BE2C (cell line): ENCODE results near the gene KSR2.

Experiments
- DNase-seq: peaks from one replicate; pipeline ENCODE4 v3.0.0-alpha.2; 2020
- H3K27me3 ChIP-seq: fragments of 250-450 bp; sonication (Bioruptor Pico); 2 replicates; pipeline ENCODE4 v1.5.1; 2020; ENCODE audit warnings: mild to moderate bottlenecking
- H3K36me3 ChIP-seq: fragments of 250-450 bp; sonication (Bioruptor Pico); 2 replicates; pipeline ENCODE4 v1.5.1; 2020; ENCODE audit warnings: mild to moderate bottlenecking
- H3K4me1 ChIP-seq: fragments of 250-450 bp; sonication (Bioruptor Pico); 2 replicates; pipeline ENCODE4 v1.5.1; 2020
- H3K4me3 ChIP-seq: 2 replicates; pipeline ENCODE4 v1.5.1; 2011; ENCODE audit warnings: low read depth, low read length
- H3K9me3 ChIP-seq: fragments of 250-450 bp; sonication (Bioruptor Pico); 2 replicates; pipeline ENCODE4 v1.5.1; 2020
- TF ChIP-seq, protein P1 (sequence below): IDR thresholded peaks from 2 replicates; pipeline ENCODE4 v1.5.1; 2012; ENCODE audit warnings: mild to moderate bottlenecking, low read depth, low read length

The KSR2 gene

DNA sequence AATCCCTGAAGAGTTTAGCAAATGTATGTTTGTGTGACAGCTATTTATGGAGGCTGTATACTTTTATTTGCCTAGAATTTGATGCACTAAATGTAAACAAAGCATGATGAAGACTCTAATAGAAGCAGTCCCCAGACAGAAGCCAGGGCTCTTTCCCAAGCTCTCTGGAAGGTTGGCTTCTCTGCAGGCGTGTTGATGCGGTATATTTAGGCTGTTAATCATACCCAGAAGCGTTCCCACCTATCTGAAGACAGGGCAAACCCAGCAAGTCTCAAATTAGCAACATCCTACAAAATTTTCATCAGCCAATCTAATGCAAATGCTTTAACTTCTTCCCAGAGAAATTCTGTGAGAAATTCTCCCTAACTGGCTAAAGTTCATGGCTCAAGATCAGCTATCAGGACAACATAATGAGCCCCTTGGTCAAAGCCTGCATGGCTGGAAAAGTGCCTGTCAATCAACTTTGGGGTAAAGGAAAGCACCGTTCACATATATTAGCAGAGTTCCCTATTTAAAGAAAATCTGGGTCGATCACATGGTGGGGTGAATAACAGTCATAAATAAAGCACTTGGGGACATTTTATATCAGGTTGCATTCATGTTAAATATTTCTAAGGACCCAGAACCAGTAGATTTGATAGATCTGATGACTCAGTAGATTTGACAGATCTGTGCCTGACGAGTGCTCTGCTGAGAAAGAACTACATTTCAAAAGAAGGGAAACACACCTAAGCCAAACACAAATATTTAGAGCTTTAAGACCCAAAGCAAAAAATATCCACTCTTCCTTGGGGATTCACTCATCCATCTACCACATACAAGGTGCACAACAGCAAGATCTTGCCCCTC lies 46.6 kb downstream of the KSR2 start:
- no peaks in the 10 kb centered on the region for H3K4me1 ChIP-seq
- DNase-seq, result no peak
- H3K27me3 ChIP-seq, result 0 out of 2 replicates have a peak, but pooled peaks cover 5% of the 10 kb centered on the region
- no peak overlapping the region for H3K4me3 ChIP-seq
- no peaks in the 10 kb centered on the region for H3K9me3 ChIP-seq
- no peaks in the 10 kb centered on the region for H3K36me3 ChIP-seq
- TF ChIP-seq, protein P1, sequence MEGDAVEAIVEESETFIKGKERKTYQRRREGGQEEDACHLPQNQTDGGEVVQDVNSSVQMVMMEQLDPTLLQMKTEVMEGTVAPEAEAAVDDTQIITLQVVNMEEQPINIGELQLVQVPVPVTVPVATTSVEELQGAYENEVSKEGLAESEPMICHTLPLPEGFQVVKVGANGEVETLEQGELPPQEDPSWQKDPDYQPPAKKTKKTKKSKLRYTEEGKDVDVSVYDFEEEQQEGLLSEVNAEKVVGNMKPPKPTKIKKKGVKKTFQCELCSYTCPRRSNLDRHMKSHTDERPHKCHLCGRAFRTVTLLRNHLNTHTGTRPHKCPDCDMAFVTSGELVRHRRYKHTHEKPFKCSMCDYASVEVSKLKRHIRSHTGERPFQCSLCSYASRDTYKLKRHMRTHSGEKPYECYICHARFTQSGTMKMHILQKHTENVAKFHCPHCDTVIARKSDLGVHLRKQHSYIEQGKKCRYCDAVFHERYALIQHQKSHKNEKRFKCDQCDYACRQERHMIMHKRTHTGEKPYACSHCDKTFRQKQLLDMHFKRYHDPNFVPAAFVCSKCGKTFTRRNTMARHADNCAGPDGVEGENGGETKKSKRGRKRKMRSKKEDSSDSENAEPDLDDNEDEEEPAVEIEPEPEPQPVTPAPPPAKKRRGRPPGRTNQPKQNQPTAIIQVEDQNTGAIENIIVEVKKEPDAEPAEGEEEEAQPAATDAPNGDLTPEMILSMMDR, result no peak

DNA sequence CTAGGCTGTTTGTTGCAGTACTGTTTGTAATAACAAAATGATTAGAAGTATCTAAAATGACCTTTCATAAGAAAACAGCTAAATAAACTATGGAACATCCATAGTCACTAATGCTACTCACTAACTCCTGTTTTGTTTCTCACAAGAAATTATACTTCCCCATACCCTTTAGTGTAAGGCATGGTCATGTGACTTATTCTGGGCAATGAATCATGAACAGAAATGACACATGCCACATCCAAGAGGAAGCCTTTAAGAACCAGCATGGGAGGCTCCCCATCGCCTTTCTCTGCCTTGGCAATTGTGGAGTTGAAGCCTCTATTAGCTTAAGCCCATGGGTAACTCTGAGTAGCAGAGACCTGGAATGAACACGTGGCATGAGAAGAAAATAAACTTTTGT lies 49.3 kb downstream of the KSR2 start:
- TF ChIP-seq, protein P1, result no peak

DNA sequence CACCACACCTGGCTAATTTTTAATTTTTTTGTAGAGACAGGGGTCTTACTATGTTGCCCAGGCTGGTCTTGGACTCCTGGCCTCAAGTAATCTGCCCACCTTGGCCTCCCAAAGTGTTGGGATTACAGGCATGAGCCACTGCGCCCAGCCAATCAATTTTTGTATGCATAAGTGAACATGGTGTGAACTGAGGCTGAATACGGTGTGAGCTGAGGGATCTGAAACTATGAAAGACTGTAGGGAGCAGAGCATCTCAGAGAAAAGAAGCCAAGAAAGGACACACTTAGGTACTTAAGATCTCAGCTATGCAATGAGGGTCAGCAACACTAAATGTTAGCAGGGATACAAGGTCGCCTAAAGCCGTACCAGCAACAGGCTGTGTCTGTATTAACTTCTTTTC lies 54.1 kb downstream of the KSR2 start:
- H3K9me3 ChIP-seq, result no peaks in the 10 kb centered on the region
- H3K4me1 ChIP-seq, result no peaks in the 10 kb centered on the region
- H3K4me3 ChIP-seq, result no peak overlapping the region
- TF ChIP-seq, protein P1, result no peak
- H3K36me3 ChIP-seq, result no peaks in the 10 kb centered on the region
- H3K27me3 ChIP-seq, result no peaks in the 10 kb centered on the region
- no peak for DNase-seq

More for the DNA sequence above, 49.3 kb downstream of the KSR2 start:
- Histone ChIP-seq H3K27me3 (0 out of 2 replicates have a peak, but pooled peaks cover 5% of the 10 kb centered on the region), H3K4me3 (no peak overlapping the region), H3K9me3 (no peaks in the 10 kb centered on the region), H3K36me3 (no peaks in the 10 kb centered on the region), H3K4me1 (no peaks in the 10 kb centered on the region)
- DNase-seq, result no peak

DNA sequence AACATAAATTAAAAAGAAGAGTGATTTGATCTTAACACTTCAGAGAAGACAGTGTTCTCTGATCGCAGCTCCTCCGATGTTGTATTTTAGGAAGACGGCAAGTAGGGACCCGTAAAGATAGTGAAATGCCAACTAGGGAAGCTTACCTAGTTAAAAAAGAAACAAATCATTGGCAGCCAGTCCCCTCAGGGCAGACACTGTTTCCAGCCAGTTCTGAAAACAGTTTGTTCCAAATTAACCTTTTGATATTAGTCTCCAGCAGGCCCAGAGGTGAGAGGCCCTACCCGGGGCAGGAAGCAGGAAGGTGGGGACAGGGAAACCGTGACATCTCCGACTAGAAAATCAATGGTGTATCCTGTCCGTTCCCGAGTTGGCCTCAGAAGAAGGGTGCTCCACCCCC lies 56.0 kb downstream of the KSR2 start:
- TF ChIP-seq, protein P1, result no peak
- H3K4me3 ChIP-seq, result no peak overlapping the region
- no peaks in the 10 kb centered on the region for H3K4me1 ChIP-seq
- no peak for DNase-seq
- H3K27me3 ChIP-seq, result no peaks in the 10 kb centered on the region; the same call in 1 of the 2 replicates
- H3K36me3 ChIP-seq, result no peaks in the 10 kb centered on the region
- no peaks in the 10 kb centered on the region for H3K9me3 ChIP-seq

DNA sequence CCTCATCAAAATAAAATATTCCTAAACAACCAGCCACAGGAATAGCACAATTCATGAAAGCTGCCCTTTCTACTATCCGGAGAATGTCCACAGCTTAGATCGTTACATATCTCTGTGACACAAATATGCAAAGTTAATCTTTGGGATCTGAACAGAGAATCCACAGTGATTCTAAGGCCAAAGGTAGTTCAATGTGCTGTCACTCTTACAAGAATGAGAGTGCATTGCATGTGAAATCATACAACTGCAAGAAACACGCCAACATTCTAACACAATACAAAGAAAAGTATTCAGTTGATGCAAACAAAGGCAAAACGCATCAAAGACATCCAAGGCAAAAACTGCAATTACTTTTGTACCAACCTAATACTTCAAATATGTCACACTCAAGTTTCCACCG lies 60.4 kb downstream of the KSR2 start:
- Histone ChIP-seq H3K27me3 (no peaks in the 10 kb centered on the region; the same call in 1 of the 2 replicates), H3K4me3 (no peak overlapping the region), H3K4me1 (no peaks in the 10 kb centered on the region), H3K36me3 (no peaks in the 10 kb centered on the region), H3K9me3 (no peaks in the 10 kb centered on the region)
- TF ChIP-seq, protein P1, result no peak
- no peak for DNase-seq

DNA sequence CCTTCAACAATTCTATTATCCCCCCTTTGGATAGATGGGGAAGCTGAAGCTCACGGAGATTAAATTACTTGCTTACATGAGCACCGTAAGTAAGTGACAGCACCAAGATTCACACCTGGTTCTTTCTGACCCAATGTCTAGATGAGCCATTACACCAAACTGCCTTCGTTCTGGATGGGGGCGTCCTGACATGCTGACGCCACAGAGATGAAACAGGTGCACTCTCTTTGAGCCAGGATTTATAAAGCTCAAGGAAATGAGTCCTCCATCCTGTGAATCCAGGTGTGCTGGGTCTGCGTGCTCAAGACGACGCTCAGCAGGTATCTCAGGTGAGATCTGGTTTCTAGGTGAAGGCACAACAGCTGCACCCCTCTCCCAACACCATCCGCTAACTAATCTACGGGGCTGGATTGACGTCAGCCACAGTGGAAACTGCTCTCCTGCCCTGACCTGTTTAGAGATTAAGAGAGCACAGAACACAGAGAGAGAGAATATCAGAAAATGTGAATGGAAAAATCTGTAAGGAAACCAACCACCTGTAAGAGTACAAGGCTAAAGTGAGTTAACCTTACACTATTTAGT lies 61.6 kb downstream of the KSR2 start:
- DNase-seq, result no peak
- TF ChIP-seq, protein P1, result no peak
- H3K4me1 ChIP-seq, result no peaks in the 10 kb centered on the region
- H3K36me3 ChIP-seq, result no peaks in the 10 kb centered on the region
- no peaks in the 10 kb centered on the region for H3K9me3 ChIP-seq
- no peak overlapping the region for H3K4me3 ChIP-seq
- no peaks in the 10 kb centered on the region; the same call in 1 of the 2 replicates for H3K27me3 ChIP-seq
